ENCODE data around the gene BEND7. TPM values are rescaled to one million over a fixed set of nuclear protein-coding genes. Genes with fewer than 3 reads are reported as not detected.
"Not testable (repeated sequence)": the region's sequence is repeated elsewhere in the genome, so short reads cannot be mapped to it uniquely, and the experiment has no call there.

The BEND7 gene
- total RNA-seq, 1 experiment from 2014 or later = 1.7 TPM

DNA sequence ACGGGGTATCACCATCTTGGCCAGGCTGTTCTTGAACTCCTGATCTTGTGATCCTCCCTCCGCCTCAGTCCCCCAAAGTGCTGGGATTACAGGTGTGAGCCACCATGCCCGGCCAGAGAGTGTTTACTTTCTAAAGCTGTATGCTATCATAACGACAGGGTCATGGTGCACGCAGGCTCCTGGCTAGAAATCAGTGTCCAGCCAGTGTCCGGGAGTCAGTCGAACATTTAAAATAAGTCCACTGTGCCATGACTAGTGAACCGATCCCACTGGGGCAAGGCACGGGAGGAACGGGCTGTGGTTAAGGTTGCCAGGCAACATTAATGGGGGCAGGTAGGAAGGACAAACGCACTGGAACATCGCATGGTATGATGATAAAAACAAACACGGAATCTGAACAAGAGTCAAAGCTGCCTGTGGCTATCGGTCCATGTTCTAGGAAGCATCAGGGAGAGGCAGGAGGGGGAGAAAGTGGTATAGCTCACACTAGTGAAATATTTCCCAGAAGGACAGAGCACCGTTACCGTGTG, 91.7 kb downstream of the BEND7 start:
- no TSS peak for BruUV-seq (replicated peaks)
- TF ChIP-seq EZH2 (IDR thresholded peaks at IDR 0.05; ENCODE audit: low read depth) = no peak
- TF ChIP-seq, protein P1, sequence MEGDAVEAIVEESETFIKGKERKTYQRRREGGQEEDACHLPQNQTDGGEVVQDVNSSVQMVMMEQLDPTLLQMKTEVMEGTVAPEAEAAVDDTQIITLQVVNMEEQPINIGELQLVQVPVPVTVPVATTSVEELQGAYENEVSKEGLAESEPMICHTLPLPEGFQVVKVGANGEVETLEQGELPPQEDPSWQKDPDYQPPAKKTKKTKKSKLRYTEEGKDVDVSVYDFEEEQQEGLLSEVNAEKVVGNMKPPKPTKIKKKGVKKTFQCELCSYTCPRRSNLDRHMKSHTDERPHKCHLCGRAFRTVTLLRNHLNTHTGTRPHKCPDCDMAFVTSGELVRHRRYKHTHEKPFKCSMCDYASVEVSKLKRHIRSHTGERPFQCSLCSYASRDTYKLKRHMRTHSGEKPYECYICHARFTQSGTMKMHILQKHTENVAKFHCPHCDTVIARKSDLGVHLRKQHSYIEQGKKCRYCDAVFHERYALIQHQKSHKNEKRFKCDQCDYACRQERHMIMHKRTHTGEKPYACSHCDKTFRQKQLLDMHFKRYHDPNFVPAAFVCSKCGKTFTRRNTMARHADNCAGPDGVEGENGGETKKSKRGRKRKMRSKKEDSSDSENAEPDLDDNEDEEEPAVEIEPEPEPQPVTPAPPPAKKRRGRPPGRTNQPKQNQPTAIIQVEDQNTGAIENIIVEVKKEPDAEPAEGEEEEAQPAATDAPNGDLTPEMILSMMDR (conservative IDR thresholded peaks at IDR 0.05) = no peak
- DNase-seq = no peak
- POLR2A ChIA-PET (ENCODE audit: unreplicated experiment) = no interaction called here
- H3K27ac ChIP-seq = no peak overlapping the region
- H3K9me2 ChIP-seq (ENCODE audit: insufficient read depth) = no peaks in the 10 kb centered on the region
- H2AFZ ChIP-seq = no peak overlapping the region
- H3K4me2 ChIP-seq = no peak overlapping the region
- H3K9me3 ChIP-seq (ENCODE audit: insufficient read depth, low read depth) = no peaks in the 10 kb centered on the region
- H3K36me3 ChIP-seq (ENCODE audit: low read depth) = no peaks in the 10 kb centered on the region
- intact Hi-C loops (cut with micrococcal nuclease; ENCODE audit: unreplicated experiment) = no loop called here
- no peaks in the 10 kb centered on the region for H4K20me1 ChIP-seq (ENCODE audit: insufficient read depth)
- peaks cover 79% of the 10 kb centered on the region for H3K27me3 ChIP-seq (ENCODE audit: insufficient read depth, low read depth)
- CTCF ChIA-PET = interaction anchor here (0.6 kb wide), 1 partner anchor 82 kb away, joined by 7 read pairs; no protein-coding TSS in a partner anchor
- H3K4me1 ChIP-seq (replicated peaks; ENCODE audit: insufficient read depth) = no peaks in the 10 kb centered on the region
- no peaks in the 10 kb centered on the region for H3F3A ChIP-seq (ENCODE audit: insufficient read depth, low read depth)
- no peak overlapping the region for H3K4me3 ChIP-seq
- H3K79me2 ChIP-seq (ENCODE audit: low read depth) = no peaks in the 10 kb centered on the region

DNA sequence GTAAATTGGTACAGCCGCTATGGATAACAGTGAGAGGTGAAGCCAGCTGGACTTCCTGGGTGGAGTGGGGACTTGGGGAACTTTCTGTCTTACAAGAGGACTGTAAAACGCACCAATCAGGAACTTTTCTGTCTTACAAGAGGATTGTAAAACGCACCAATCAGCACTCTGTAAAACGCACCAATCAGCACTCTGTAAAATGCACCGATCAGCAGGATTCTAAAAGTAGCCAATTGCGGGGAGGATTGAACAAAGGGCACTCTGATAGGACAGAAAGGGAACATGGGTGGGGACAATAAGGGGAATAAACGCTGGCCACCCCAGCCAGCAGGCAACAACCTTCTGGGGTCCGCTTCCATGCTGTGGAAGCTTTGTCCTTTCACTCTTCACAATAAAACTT, 100.9 kb downstream of the BEND7 start:
- CTCF ChIA-PET; H3K27ac ChIP-seq; BruUV-seq (replicated peaks); H4K20me1 ChIP-seq (ENCODE audit: insufficient read depth); H3K9me3 ChIP-seq (ENCODE audit: insufficient read depth, low read depth); H2AFZ ChIP-seq; H3K36me3 ChIP-seq (ENCODE audit: low read depth); H3K4me3 ChIP-seq; H3K9me2 ChIP-seq (ENCODE audit: insufficient read depth); DNase-seq; H3K4me1 ChIP-seq (replicated peaks; ENCODE audit: insufficient read depth); POLR2A ChIA-PET (ENCODE audit: unreplicated experiment); H3F3A ChIP-seq (ENCODE audit: insufficient read depth, low read depth); H3K4me2 ChIP-seq; H3K79me2 ChIP-seq (ENCODE audit: low read depth); intact Hi-C loops (cut with micrococcal nuclease; ENCODE audit: unreplicated experiment): not testable (repeated sequence)
- peaks cover 80% of the 10 kb centered on the region for H3K27me3 ChIP-seq (ENCODE audit: insufficient read depth, low read depth)

DNA sequence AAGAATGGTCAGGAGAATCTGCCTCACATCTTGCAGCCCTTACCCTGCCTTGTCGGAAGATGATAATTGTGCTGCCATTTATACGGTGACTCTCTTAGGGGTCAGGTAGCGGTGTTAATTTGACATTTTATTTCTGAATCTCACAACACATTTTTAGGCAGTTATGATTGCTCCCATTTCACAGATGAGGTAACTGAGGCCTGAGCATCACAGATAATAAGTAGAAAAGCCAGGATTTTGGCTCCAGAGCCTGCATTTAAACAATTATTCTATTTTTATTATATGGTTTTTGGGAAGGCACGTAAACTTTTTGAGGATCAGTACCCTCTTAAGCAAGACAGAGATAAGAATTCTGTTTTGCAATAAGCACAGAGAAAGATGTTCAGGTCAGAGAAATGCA, 103.4 kb downstream of the BEND7 start:
- no peaks in the 10 kb centered on the region for H3F3A ChIP-seq (ENCODE audit: insufficient read depth, low read depth)
- no peak overlapping the region for H3K4me3 ChIP-seq
- H3K27me3 ChIP-seq (ENCODE audit: insufficient read depth, low read depth) = peaks cover 69% of the 10 kb centered on the region
- no peaks in the 10 kb centered on the region for H3K9me3 ChIP-seq (ENCODE audit: insufficient read depth, low read depth)
- H3K4me1 ChIP-seq (replicated peaks; ENCODE audit: insufficient read depth) = no peaks in the 10 kb centered on the region
- no peak overlapping the region for H3K27ac ChIP-seq
- H3K4me2 ChIP-seq = no peak overlapping the region
- CTCF ChIA-PET = no interaction called here
- H4K20me1 ChIP-seq (ENCODE audit: insufficient read depth) = no peaks in the 10 kb centered on the region
- intact Hi-C loops (cut with micrococcal nuclease; ENCODE audit: unreplicated experiment) = no loop called here
- H3K36me3 ChIP-seq (ENCODE audit: low read depth) = no peaks in the 10 kb centered on the region
- no peaks in the 10 kb centered on the region for H3K79me2 ChIP-seq (ENCODE audit: low read depth)
- POLR2A ChIA-PET (ENCODE audit: unreplicated experiment) = no interaction called here
- no peak for DNase-seq
- no peaks in the 10 kb centered on the region for H3K9me2 ChIP-seq (ENCODE audit: insufficient read depth)
- BruUV-seq (replicated peaks) = no TSS peak
- no peak overlapping the region for H2AFZ ChIP-seq
- TF ChIP-seq, protein P1 (conservative IDR thresholded peaks at IDR 0.05) = no peak
- TF ChIP-seq EZH2 (IDR thresholded peaks at IDR 0.05; ENCODE audit: low read depth) = no peak

DNA sequence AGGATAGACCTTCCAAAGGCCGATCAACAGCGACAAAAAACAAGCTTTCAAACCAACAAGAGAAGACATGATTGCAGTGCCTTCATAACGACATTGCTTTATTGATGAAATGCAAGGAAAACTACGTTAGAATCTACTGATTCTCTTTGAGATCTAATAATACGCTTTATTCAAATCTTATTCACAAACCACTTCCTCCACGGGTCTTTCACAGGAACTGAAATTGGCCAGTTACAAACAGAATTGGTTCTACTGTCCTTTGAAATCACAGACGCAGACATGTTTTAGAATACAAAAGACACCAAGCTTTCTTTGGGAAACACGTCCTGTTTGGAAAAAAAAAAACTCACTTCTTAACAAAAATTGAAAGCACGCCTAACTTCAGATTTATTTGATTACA, 106.0 kb downstream of the BEND7 start:
- H3K79me2 ChIP-seq (ENCODE audit: low read depth) = no peaks in the 10 kb centered on the region
- intact Hi-C loops (cut with micrococcal nuclease; ENCODE audit: unreplicated experiment) = no loop called here
- H3K27me3 ChIP-seq (ENCODE audit: insufficient read depth, low read depth) = peaks cover 67% of the 10 kb centered on the region
- H3F3A ChIP-seq (ENCODE audit: insufficient read depth, low read depth) = no peaks in the 10 kb centered on the region
- TF ChIP-seq EZH2 (IDR thresholded peaks at IDR 0.05; ENCODE audit: low read depth) = no peak
- no peaks in the 10 kb centered on the region for H3K4me1 ChIP-seq (replicated peaks; ENCODE audit: insufficient read depth)
- no peaks in the 10 kb centered on the region for H3K9me3 ChIP-seq (ENCODE audit: insufficient read depth, low read depth)
- no peak overlapping the region for H3K4me3 ChIP-seq
- ChIA-PET CTCF (interaction anchor here (0.5 kb wide), 1 partner anchor 115 kb away, joined by 8 read pairs; no protein-coding TSS in a partner anchor), POLR2A (ENCODE audit: unreplicated experiment) (no interaction called here)
- H3K9me2 ChIP-seq (ENCODE audit: insufficient read depth) = no peaks in the 10 kb centered on the region
- H3K36me3 ChIP-seq (ENCODE audit: low read depth) = no peaks in the 10 kb centered on the region
- BruUV-seq (replicated peaks) = no TSS peak
- no peaks in the 10 kb centered on the region for H4K20me1 ChIP-seq (ENCODE audit: insufficient read depth)
- H2AFZ ChIP-seq = no peak overlapping the region
- no peak overlapping the region for H3K27ac ChIP-seq
- DNase-seq = no peak
- H3K4me2 ChIP-seq = no peak overlapping the region

Data from PC-9 (cell line).